Stimulated activated effector memory CD8-positive, alpha-beta T cell treated with anti-CD3 and anti-CD28 coated beads, Interleukin-12 subunit alpha, Interleukin-12 subunit beta, amount 100 ng/mL, for 72 hours (primary cell): ENCODE measurements around the gene HP.
"Not testable (repeated sequence)": the region's sequence is repeated elsewhere in the genome, so short reads cannot be mapped to it uniquely, and the experiment has no call there.

ENCODE experiments used
- ATAC-seq: fragments of 150-1000 bp; cut with Tn5 transposase; 2 replicates; pipeline ENCODE4 v1.10.0; 2021
- DNase-seq, 2 donors: peaks; one replicate each; pipeline ENCODE4 v3.0.0; 2021 to 2022; ENCODE audit warnings: low spot score in 2 of 2
- H3K27ac Mint-ChIP-seq: one replicate; pipeline ENCODE4 v1.8.0; 2022; ENCODE audit warnings: mild to moderate bottlenecking, mixed read lengths
- H3K36me3 Mint-ChIP-seq: one replicate; pipeline ENCODE4 v1.8.0; 2022; ENCODE audit warnings: mild to moderate bottlenecking, mixed read lengths
- H3K4me1 Mint-ChIP-seq: one replicate; pipeline ENCODE4 v1.8.0; 2022; ENCODE audit warnings: mixed read lengths
- H3K4me3 Mint-ChIP-seq: one replicate; pipeline ENCODE4 v1.8.0; 2022; ENCODE audit warnings: mild to moderate bottlenecking, mixed read lengths
- H3K9me3 Mint-ChIP-seq: one replicate; pipeline ENCODE4 v1.8.0; 2022; ENCODE audit warnings: mixed read lengths

Gene HP

GRCh38 chr16:72025404-72026114 is 28.7 kb upstream of the HP start:
- Mint-ChIP-seq H3K36me3 (peaks cover 57% of the 10 kb centered on the region), H3K27ac (peak overlapping the region; percentile 60)

GRCh38 chr16:72027669-72028378 is 26.5 kb upstream of the HP start:
- no peak overlapping the region for H3K4me3 Mint-ChIP-seq
- peaks cover 40% of the 10 kb centered on the region for H3K36me3 Mint-ChIP-seq
- no peaks in the 10 kb centered on the region for H3K9me3 Mint-ChIP-seq
- H3K27ac Mint-ChIP-seq = no peak overlapping the region
- no peaks in the 10 kb centered on the region for H3K4me1 Mint-ChIP-seq
- DNase-seq (no peak), ATAC-seq (no peak)

More at GRCh38 chr16:72025404-72026114, 28.7 kb upstream of the HP start:
- DNase-seq (no peak), ATAC-seq (no peak)
- Mint-ChIP-seq H3K4me3 (no peak overlapping the region), H3K9me3 (no peaks in the 10 kb centered on the region), H3K4me1 (no peaks in the 10 kb centered on the region)

GRCh38 chr16:72029567-72030271 is 24.6 kb upstream of the HP start:
- no peaks in the 10 kb centered on the region for H3K4me1 Mint-ChIP-seq
- DNase-seq (no peak), ATAC-seq (no peak)
- peaks cover 22% of the 10 kb centered on the region for H3K36me3 Mint-ChIP-seq
- H3K4me3 Mint-ChIP-seq = no peak overlapping the region
- H3K27ac Mint-ChIP-seq = no peak overlapping the region
- no peaks in the 10 kb centered on the region for H3K9me3 Mint-ChIP-seq

- no peak for DNase-seq
- ATAC-seq = no peak
- H3K27ac Mint-ChIP-seq = no peak overlapping the region
- no peaks in the 10 kb centered on the region for H3K4me1 Mint-ChIP-seq
- no peaks in the 10 kb centered on the region for H3K9me3 Mint-ChIP-seq
- H3K4me3 Mint-ChIP-seq = no peak overlapping the region
- H3K36me3 Mint-ChIP-seq = no peaks in the 10 kb centered on the region
These were observed 20.9 kb upstream of the HP start for GRCh38 chr16:72033437-72033836.

GRCh38 chr16:72036098-72036497 is 18.2 kb upstream of the HP start:
- Mint-ChIP-seq H3K27ac (peak overlapping the region; percentile 60), H3K4me3 (no peak overlapping the region), H3K4me1 (no peaks in the 10 kb centered on the region), H3K9me3 (no peaks in the 10 kb centered on the region), H3K36me3 (no peaks in the 10 kb centered on the region)
- no peak for DNase-seq
- ATAC-seq = no peak

GRCh38 chr16:72042157-72042660 is 12.1 kb upstream of the HP start:
- ATAC-seq = no peak
- Mint-ChIP-seq H3K9me3 (no peaks in the 10 kb centered on the region), H3K4me3 (no peak overlapping the region), H3K27ac (no peak overlapping the region), H3K36me3 (no peaks in the 10 kb centered on the region), H3K4me1 (no peaks in the 10 kb centered on the region)
- DNase-seq = no peak

- DNase-seq = no peak
- ATAC-seq = no peak
- no peak overlapping the region for H3K27ac Mint-ChIP-seq
- H3K4me1 Mint-ChIP-seq = no peaks in the 10 kb centered on the region
- no peak overlapping the region for H3K4me3 Mint-ChIP-seq
- no peaks in the 10 kb centered on the region for H3K9me3 Mint-ChIP-seq
- H3K36me3 Mint-ChIP-seq = no peaks in the 10 kb centered on the region
These were observed 11.2 kb upstream of the HP start for GRCh38 chr16:72043058-72043457.

GRCh38 chr16:72043539-72043938 is 10.8 kb upstream of the HP start:
- no peak for ATAC-seq

GRCh38 chr16:72044296-72044695 is 10.0 kb upstream of the HP start:
- Mint-ChIP-seq H3K36me3 (no peaks in the 10 kb centered on the region), H3K27ac (no peak overlapping the region), H3K4me1 (no peaks in the 10 kb centered on the region), H3K4me3 (no peak overlapping the region), H3K9me3 (peaks cover 6% of the 10 kb centered on the region)
- DNase-seq (no peak), ATAC-seq (no peak)

More at GRCh38 chr16:72043539-72043938, 10.8 kb upstream of the HP start:
- Mint-ChIP-seq H3K36me3 (no peaks in the 10 kb centered on the region), H3K4me1 (no peaks in the 10 kb centered on the region), H3K9me3 (no peaks in the 10 kb centered on the region), H3K27ac (no peak overlapping the region), H3K4me3 (no peak overlapping the region)
- DNase-seq = no peak

- H3K4me1 Mint-ChIP-seq = no peaks in the 10 kb centered on the region
- H3K27ac Mint-ChIP-seq = no peak overlapping the region
- DNase-seq (no peak), ATAC-seq (no peak)
- H3K9me3 Mint-ChIP-seq = peaks cover 8% of the 10 kb centered on the region
- H3K4me3 Mint-ChIP-seq = no peak overlapping the region
- no peaks in the 10 kb centered on the region for H3K36me3 Mint-ChIP-seq
These were observed 9.4 kb upstream of the HP start for GRCh38 chr16:72044825-72045359.

GRCh38 chr16:72049110-72049509 is 5.2 kb upstream of the HP start:
- H3K4me3 Mint-ChIP-seq = no peak overlapping the region
- no peaks in the 10 kb centered on the region for H3K36me3 Mint-ChIP-seq
- ATAC-seq (no peak), DNase-seq (no peak)
- no peak overlapping the region for H3K27ac Mint-ChIP-seq
- H3K9me3 Mint-ChIP-seq = peaks cover 10% of the 10 kb centered on the region
- H3K4me1 Mint-ChIP-seq = no peaks in the 10 kb centered on the region

GRCh38 chr16:72050769-72051464 is 3.4 kb upstream of the HP start:
- H3K36me3 Mint-ChIP-seq = no peaks in the 10 kb centered on the region
- no peak overlapping the region for H3K4me3 Mint-ChIP-seq
- peaks cover 10% of the 10 kb centered on the region for H3K9me3 Mint-ChIP-seq
- H3K27ac Mint-ChIP-seq = no peak overlapping the region
- DNase-seq (no peak), ATAC-seq (no peak)
- H3K4me1 Mint-ChIP-seq = no peaks in the 10 kb centered on the region

- no peak for ATAC-seq
- Mint-ChIP-seq H3K4me3 (no peak overlapping the region), H3K4me1 (no peaks in the 10 kb centered on the region), H3K9me3 (peaks cover 10% of the 10 kb centered on the region), H3K27ac (no peak overlapping the region), H3K36me3 (no peaks in the 10 kb centered on the region)
- DNase-seq = no peak
These were observed 2.5 kb upstream of the HP start for GRCh38 chr16:72051818-72052217.

GRCh38 chr16:72055911-72056310 is 1.6 kb downstream of the HP start:
- H3K4me3 Mint-ChIP-seq = no peak overlapping the region
- ATAC-seq = no peak

GRCh38 chr16:72057313-72057712 is 3.0 kb downstream of the HP start:
- not testable (repeated sequence) for H3K9me3 Mint-ChIP-seq, H3K27ac Mint-ChIP-seq, H3K4me1 Mint-ChIP-seq, ATAC-seq, H3K36me3 Mint-ChIP-seq, DNase-seq, H3K4me3 Mint-ChIP-seq

More at GRCh38 chr16:72055911-72056310, 1.6 kb downstream of the HP start:
- Mint-ChIP-seq H3K4me1 (no peaks in the 10 kb centered on the region), H3K27ac (no peak overlapping the region), H3K36me3 (no peaks in the 10 kb centered on the region), H3K9me3 (no peaks in the 10 kb centered on the region)
- no peak for DNase-seq
